ENCODE measurements around the gene MRPL14. TPM values are rescaled to one million over a fixed set of nuclear protein-coding genes. Genes with fewer than 3 reads are reported as not detected.

The MRPL14 gene
- total and polyA plus RNA-seq, 2 experiments from 2014 or later = 62.6 to 191 TPM

- TF ChIP-seq STAT1 (IDR thresholded peaks at IDR 0.05; ENCODE audit: unreplicated experiment) (no peak), POLR2AphosphoS5 (IDR thresholded peaks at IDR 0.05; ENCODE audit: low read depth) (no peak), EZH2 (IDR thresholded peaks at IDR 0.05; ENCODE audit: low read depth, unreplicated experiment) (no peak)
These were observed 10.4 kb downstream of the MRPL14 start (continued) for GRCh38 chr6:44116641-44117382.

DNA sequence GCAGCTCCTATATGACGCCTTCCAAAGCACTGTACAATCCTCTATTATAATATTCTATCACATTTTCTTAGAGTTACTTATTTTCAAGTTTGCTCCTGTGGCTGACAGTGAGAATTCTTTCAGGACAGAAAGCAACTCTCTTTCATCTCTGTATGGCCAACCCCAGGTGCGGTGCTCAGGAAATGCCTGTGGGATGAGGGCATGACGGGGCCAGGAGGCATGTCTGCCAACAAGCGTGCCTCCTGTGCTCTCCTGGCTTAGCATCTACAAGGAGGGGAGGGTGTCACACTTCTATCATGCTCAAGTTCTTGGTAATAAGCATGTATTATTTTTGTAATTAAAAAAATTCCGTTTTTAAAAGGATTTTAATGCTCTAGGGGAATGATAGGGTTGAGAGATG, 11.4 kb downstream of the MRPL14 start:
- ATAC-seq (no peak), DNase-seq (ENCODE audit: low spot score) (no peak)
- H3K4me3 ChIP-seq = no peak overlapping the region
- no peaks in the 10 kb centered on the region for H3K9me2 ChIP-seq (ENCODE audit: insufficient read depth)
- H3K4me2 ChIP-seq = no peak overlapping the region
- Mint-ChIP-seq H3K4me1 (peaks cover 26% of the 10 kb centered on the region), H3K27me3 (ENCODE audit: insufficient read depth, low read depth, poor library complexity) (peaks cover 2% of the 10 kb centered on the region), H3K4me3 (no peak overlapping the region), H3K27ac (no peak overlapping the region), H3K36me3 (ENCODE audit: low read depth) (peaks cover 36% of the 10 kb centered on the region), H3K9me3 (no peaks in the 10 kb centered on the region)
- H3K27ac ChIP-seq (ENCODE audit: low read depth) = no peak overlapping the region
- no peak overlapping the region for H2AFZ ChIP-seq
- H4K20me1 ChIP-seq (replicated peaks; ENCODE audit: insufficient read depth) = peaks cover 67% of the 10 kb centered on the region
- H3K27me3 ChIP-seq (ENCODE audit: insufficient read depth) = no peaks in the 10 kb centered on the region
- peaks cover 28% of the 10 kb centered on the region for H3K36me3 ChIP-seq (ENCODE audit: insufficient read depth)
- 0 out of 2 replicates have a peak, but pooled peaks cover 3% of the 10 kb centered on the region for H3F3A ChIP-seq (replicated peaks; ENCODE audit: low read depth)
- TF ChIP-seq ZNF331 (CRISPR knock-in tag; IDR thresholded peaks at IDR 0.05; ENCODE audit: low read depth) (no peak), REST (IDR thresholded peaks at IDR 0.05; ENCODE audit: unreplicated experiment) (no peak), STAT1 (IDR thresholded peaks at IDR 0.05; ENCODE audit: unreplicated experiment) (no peak), EZH2phosphoT487 (IDR thresholded peaks at IDR 0.05; ENCODE audit: unreplicated experiment) (no peak), ZNF114 (CRISPR knock-in tag; IDR thresholded peaks at IDR 0.05) (no peak), ETS1 (IDR thresholded peaks at IDR 0.05) (no peak), NANOG (IDR thresholded peaks at IDR 0.05; ENCODE audit: borderline replicate concordance) (no peak), JUNB (IDR thresholded peaks at IDR 0.05; ENCODE audit: unreplicated experiment) (no peak), POLR2AphosphoS5 (IDR thresholded peaks at IDR 0.05; ENCODE audit: low read depth) (no peak)
- TF ChIP-seq, protein P1, sequence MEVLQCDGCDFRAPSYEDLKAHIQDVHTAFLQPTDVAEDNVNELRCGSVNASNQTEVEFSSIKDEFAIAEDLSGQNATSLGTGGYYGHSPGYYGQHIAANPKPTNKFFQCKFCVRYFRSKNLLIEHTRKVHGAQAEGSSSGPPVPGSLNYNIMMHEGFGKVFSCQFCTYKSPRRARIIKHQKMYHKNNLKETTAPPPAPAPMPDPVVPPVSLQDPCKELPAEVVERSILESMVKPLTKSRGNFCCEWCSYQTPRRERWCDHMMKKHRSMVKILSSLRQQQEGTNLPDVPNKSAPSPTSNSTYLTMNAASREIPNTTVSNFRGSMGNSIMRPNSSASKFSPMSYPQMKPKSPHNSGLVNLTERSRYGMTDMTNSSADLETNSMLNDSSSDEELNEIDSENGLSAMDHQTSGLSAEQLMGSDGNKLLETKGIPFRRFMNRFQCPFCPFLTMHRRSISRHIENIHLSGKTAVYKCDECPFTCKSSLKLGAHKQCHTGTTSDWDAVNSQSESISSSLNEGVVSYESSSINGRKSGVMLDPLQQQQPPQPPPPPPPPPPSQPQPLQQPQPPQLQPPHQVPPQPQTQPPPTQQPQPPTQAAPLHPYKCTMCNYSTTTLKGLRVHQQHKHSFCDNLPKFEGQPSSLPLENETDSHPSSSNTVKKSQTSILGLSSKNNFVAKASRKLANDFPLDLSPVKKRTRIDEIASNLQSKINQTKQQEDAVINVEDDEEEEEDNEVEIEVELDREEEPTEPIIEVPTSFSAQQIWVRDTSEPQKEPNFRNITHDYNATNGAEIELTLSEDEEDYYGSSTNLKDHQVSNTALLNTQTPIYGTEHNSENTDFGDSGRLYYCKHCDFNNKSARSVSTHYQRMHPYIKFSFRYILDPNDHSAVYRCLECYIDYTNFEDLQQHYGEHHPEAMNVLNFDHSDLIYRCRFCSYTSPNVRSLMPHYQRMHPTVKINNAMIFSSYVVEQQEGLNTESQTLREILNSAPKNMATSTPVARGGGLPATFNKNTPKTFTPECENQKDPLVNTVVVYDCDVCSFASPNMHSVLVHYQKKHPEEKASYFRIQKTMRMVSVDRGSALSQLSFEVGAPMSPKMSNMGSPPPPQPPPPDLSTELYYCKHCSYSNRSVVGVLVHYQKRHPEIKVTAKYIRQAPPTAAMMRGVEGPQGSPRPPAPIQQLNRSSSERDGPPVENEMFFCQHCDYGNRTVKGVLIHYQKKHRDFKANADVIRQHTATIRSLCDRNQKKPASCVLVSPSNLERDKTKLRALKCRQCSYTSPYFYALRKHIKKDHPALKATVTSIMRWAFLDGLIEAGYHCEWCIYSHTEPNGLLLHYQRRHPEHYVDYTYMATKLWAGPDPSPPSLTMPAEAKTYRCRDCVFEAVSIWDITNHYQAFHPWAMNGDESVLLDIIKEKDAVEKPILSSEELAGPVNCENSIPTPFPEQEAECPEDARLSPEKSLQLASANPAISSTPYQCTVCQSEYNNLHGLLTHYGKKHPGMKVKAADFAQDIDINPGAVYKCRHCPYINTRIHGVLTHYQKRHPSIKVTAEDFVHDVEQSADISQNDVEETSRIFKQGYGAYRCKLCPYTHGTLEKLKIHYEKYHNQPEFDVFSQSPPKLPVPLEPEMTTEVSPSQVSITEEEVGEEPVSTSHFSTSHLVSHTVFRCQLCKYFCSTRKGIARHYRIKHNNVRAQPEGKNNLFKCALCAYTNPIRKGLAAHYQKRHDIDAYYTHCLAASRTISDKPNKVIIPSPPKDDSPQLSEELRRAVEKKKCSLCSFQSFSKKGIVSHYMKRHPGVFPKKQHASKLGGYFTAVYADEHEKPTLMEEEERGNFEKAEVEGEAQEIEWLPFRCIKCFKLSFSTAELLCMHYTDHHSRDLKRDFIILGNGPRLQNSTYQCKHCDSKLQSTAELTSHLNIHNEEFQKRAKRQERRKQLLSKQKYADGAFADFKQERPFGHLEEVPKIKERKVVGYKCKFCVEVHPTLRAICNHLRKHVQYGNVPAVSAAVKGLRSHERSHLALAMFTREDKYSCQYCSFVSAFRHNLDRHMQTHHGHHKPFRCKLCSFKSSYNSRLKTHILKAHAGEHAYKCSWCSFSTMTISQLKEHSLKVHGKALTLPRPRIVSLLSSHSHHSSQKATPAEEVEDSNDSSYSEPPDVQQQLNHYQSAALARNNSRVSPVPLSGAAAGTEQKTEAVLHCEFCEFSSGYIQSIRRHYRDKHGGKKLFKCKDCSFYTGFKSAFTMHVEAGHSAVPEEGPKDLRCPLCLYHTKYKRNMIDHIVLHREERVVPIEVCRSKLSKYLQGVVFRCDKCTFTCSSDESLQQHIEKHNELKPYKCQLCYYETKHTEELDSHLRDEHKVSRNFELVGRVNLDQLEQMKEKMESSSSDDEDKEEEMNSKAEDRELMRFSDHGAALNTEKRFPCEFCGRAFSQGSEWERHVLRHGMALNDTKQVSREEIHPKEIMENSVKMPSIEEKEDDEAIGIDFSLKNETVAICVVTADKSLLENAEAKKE (CRISPR knock-in tag; IDR thresholded peaks at IDR 0.05) = no peak
- TF ChIP-seq, protein P2, sequence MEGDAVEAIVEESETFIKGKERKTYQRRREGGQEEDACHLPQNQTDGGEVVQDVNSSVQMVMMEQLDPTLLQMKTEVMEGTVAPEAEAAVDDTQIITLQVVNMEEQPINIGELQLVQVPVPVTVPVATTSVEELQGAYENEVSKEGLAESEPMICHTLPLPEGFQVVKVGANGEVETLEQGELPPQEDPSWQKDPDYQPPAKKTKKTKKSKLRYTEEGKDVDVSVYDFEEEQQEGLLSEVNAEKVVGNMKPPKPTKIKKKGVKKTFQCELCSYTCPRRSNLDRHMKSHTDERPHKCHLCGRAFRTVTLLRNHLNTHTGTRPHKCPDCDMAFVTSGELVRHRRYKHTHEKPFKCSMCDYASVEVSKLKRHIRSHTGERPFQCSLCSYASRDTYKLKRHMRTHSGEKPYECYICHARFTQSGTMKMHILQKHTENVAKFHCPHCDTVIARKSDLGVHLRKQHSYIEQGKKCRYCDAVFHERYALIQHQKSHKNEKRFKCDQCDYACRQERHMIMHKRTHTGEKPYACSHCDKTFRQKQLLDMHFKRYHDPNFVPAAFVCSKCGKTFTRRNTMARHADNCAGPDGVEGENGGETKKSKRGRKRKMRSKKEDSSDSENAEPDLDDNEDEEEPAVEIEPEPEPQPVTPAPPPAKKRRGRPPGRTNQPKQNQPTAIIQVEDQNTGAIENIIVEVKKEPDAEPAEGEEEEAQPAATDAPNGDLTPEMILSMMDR (conservative IDR thresholded peaks at IDR 0.05; ENCODE audit: low read depth in 2 of 2) = no peak
- H3K4me1 ChIP-seq (ENCODE audit: insufficient read depth) = peaks cover 30% of the 10 kb centered on the region
- peaks cover 83% of the 10 kb centered on the region for H3K79me2 ChIP-seq (replicated peaks; ENCODE audit: insufficient read depth)

Measured in GM23338 (cell line).